HG03175 (cell line): ENCODE data around the gene FNDC7.
"Not testable (repeated sequence)": the region's sequence is repeated elsewhere in the genome, so short reads cannot be mapped to it uniquely, and the experiment has no call there.

Experiments
- ATAC-seq: cut with Tn5 transposase; IDR thresholded peaks from one replicate; pipeline ENCODE4 v1.9.1; 2021; ENCODE audit warnings: mild to moderate bottlenecking, moderate library complexity; ENCODE audit not compliant: unreplicated experiment

Gene FNDC7

GRCh38 chr1:108695535-108695934 lies 17.2 kb upstream of the FNDC7 start:
- no peak for ATAC-seq

GRCh38 chr1:108699375-108700332 lies 13.1 kb upstream of the FNDC7 start:
- ATAC-seq, result no peak

- ATAC-seq, result no peak
These were observed 11.4 kb upstream of the FNDC7 start for GRCh38 chr1:108701176-108701849.

- ATAC-seq, result not testable (repeated sequence)
These were observed 10.6 kb upstream of the FNDC7 start for GRCh38 chr1:108702109-108702508.

GRCh38 chr1:108703939-108704338 lies 8.8 kb upstream of the FNDC7 start:
- no peak for ATAC-seq

GRCh38 chr1:108704496-108704895 lies 8.2 kb upstream of the FNDC7 start:
- no peak for ATAC-seq

- no peak for ATAC-seq
These were observed 6.1 kb upstream of the FNDC7 start for GRCh38 chr1:108706643-108707042.

GRCh38 chr1:108708691-108709660 lies 3.7 kb upstream of the FNDC7 start:
- ATAC-seq, result peak; percentile 62

- no peak for ATAC-seq
These were observed 3.2 kb downstream of the FNDC7 start for GRCh38 chr1:108715932-108716331.

GRCh38 chr1:108716437-108717230 lies 3.9 kb downstream of the FNDC7 start:
- ATAC-seq, result no peak

- no peak for ATAC-seq
These were observed 5.1 kb downstream of the FNDC7 start for GRCh38 chr1:108717774-108718316.

- no peak for ATAC-seq
These were observed 6.4 kb downstream of the FNDC7 start for GRCh38 chr1:108718927-108719655.

GRCh38 chr1:108719656-108720435 lies 7.1 kb downstream of the FNDC7 start:
- ATAC-seq, result no peak

- no peak for ATAC-seq
These were observed 9.6 kb downstream of the FNDC7 start for GRCh38 chr1:108722292-108722691.

- no peak for ATAC-seq
These were observed 13.2 kb downstream of the FNDC7 start for GRCh38 chr1:108725906-108726305.

- ATAC-seq, result no peak
These were observed 15.7 kb downstream of the FNDC7 start for GRCh38 chr1:108728327-108728923.

- ATAC-seq, result no peak
These were observed 16.8 kb downstream of the FNDC7 start for GRCh38 chr1:108729481-108729880.

GRCh38 chr1:108732398-108732797 lies 19.7 kb downstream of the FNDC7 start:
- ATAC-seq, result no peak
